Activated CD4-positive, alpha-beta T cell treated with anti-CD3 and anti-CD28 coated beads, Interleukin-2, amount 10 ng/mL, durations not matched to agents 7 days and 5 days (primary cell): Measurements from ENCODE around the gene LRRC4B. TPM values are rescaled to one million over a fixed set of nuclear protein-coding genes. Genes with fewer than 3 reads are reported as not detected.
"Not testable (repeated sequence)": the region's sequence is repeated elsewhere in the genome, so short reads cannot be mapped to it uniquely, and the experiment has no call there.

Experiments
- CTCF ChIA-PET: fragments of 350-600 bp; sonication (Branson Sonifier 250); formaldehyde crosslinking; loops from one replicate; lab custom pipeline; 2021; ENCODE audit warnings: antibody characterized with exemption; lab: Charles Lee
- POLR2A ChIA-PET: fragments of 350-600 bp; sonication (Branson Sonifier 250); formaldehyde crosslinking; loops from one replicate; lab custom pipeline; 2021; ENCODE audit warnings: antibody characterized with exemption; lab: Charles Lee
- DNase-seq: peaks from one replicate; pipeline ENCODE4 v3.0.0-alpha.2; 2020
- H3K27ac Mint-ChIP-seq: one replicate; pipeline ENCODE4 v1.8.0; 2021; ENCODE audit warnings: mild to moderate bottlenecking, moderate library complexity, mixed read lengths
- H3K27me3 Mint-ChIP-seq: one replicate; pipeline ENCODE4 v1.8.0; 2021; ENCODE audit warnings: mixed read lengths
- H3K36me3 Mint-ChIP-seq: one replicate; pipeline ENCODE4 v1.8.0; 2021; ENCODE audit warnings: low read depth, mixed read lengths
- H3K4me1 Mint-ChIP-seq: one replicate; pipeline ENCODE4 v1.8.0; 2021; ENCODE audit warnings: mixed read lengths
- H3K4me3 Mint-ChIP-seq: one replicate; pipeline ENCODE4 v1.8.0; 2021; ENCODE audit warnings: mild to moderate bottlenecking, moderate library complexity, mixed read lengths
- H3K9me3 Mint-ChIP-seq: one replicate; pipeline ENCODE4 v1.8.0; 2021; ENCODE audit warnings: mixed read lengths
- total RNA-seq, 2 experiments: library from RNA; stranded (reverse); gene quantifications; one replicate each; pipeline ENCODE4 v1.2.3, GENCODE V29; 2021

LRRC4B gene
- total RNA-seq, 2 experiments from 2014 or later, result not detected

- peaks cover 18% of the 10 kb centered on the region for H3K4me1 Mint-ChIP-seq
- POLR2A ChIA-PET, result no interaction called here
- H3K4me3 Mint-ChIP-seq, result peak overlapping the region; percentile 99
- H3K9me3 Mint-ChIP-seq, result no peaks in the 10 kb centered on the region
- CTCF ChIA-PET, result no interaction called here
- peaks cover 23% of the 10 kb centered on the region for H3K36me3 Mint-ChIP-seq
- peaks cover 2% of the 10 kb centered on the region for H3K27me3 Mint-ChIP-seq
- no peak for DNase-seq
- peak overlapping the region; percentile 96 for H3K27ac Mint-ChIP-seq
Measured at GRCh38 chr19:50476907-50477238, 91.4 kb downstream of the LRRC4B start.

- no peaks in the 10 kb centered on the region for H3K9me3 Mint-ChIP-seq
- peak within 1 kb of the TSS; percentile 96 for H3K27ac Mint-ChIP-seq
- H3K4me3 Mint-ChIP-seq, result peak within 1 kb of the TSS; percentile 99
- H3K36me3 Mint-ChIP-seq, result peaks cover 23% of the 10 kb centered on the region
- CTCF ChIA-PET, result interaction anchor here (1.5 kb wide), 1 partner anchor 119 kb away, joined by 4 read pairs; no protein-coding TSS in a partner anchor
- H3K4me1 Mint-ChIP-seq, result peaks cover 18% of the 10 kb centered on the region
- POLR2A ChIA-PET, result no interaction called here
- DNase-seq, result peak; percentile 94
- H3K27me3 Mint-ChIP-seq, result peaks cover 2% of the 10 kb centered on the region
Measured at GRCh38 chr19:50476224-50476906, 91.9 kb downstream of the LRRC4B start, which contains the start of the genes EMC10 and GARIN5A. Gene EMC10 (plus strand): TSS chr19:50476507. CDS start chr19:50476545, 38 bp downstream. Gene GARIN5A (minus strand): TSS chr19:50476848. CDS start chr19:50476388, 460 bp downstream.

GRCh38 chr19:50475736-50476223 is 92.5 kb downstream of the LRRC4B start:
- peak overlapping the region; percentile 96 for H3K27ac Mint-ChIP-seq
- peak overlapping the region; percentile 99 for H3K4me3 Mint-ChIP-seq
- no peak for DNase-seq
- ChIA-PET CTCF (interaction anchor here (1.5 kb wide), 1 partner anchor 119 kb away, joined by 4 read pairs; no protein-coding TSS in a partner anchor), POLR2A (no interaction called here)
- no peaks in the 10 kb centered on the region for H3K9me3 Mint-ChIP-seq
- H3K27me3 Mint-ChIP-seq, result peaks cover 2% of the 10 kb centered on the region
- H3K36me3 Mint-ChIP-seq, result peaks cover 17% of the 10 kb centered on the region
- peaks cover 18% of the 10 kb centered on the region for H3K4me1 Mint-ChIP-seq

- no peaks in the 10 kb centered on the region for H3K9me3 Mint-ChIP-seq
- H3K4me3 Mint-ChIP-seq, result peak overlapping the region; percentile 99
- POLR2A ChIA-PET, result interaction anchor here (0.7 kb wide), 1 partner anchor 118 kb away, joined by 4 read pairs; no protein-coding TSS in a partner anchor
- peaks cover 18% of the 10 kb centered on the region for H3K4me1 Mint-ChIP-seq
- peaks cover 17% of the 10 kb centered on the region for H3K36me3 Mint-ChIP-seq
- peak overlapping the region; percentile 96 for H3K27ac Mint-ChIP-seq
- peaks cover 2% of the 10 kb centered on the region for H3K27me3 Mint-ChIP-seq
- CTCF ChIA-PET, result interaction anchor here (1.5 to 1.7 kb wide), 3 partner anchors 15 to 118 kb away, joined by 3 to 5 read pairs (median 4); no protein-coding TSS in a partner anchor
- DNase-seq, result no peak
Measured at GRCh38 chr19:50475101-50475568, 93.1 kb downstream of the LRRC4B start.

GRCh38 chr19:50473336-50473735 is 94.9 kb downstream of the LRRC4B start:
- H3K9me3 Mint-ChIP-seq, POLR2A ChIA-PET, DNase-seq, H3K27me3 Mint-ChIP-seq, H3K27ac Mint-ChIP-seq, H3K4me3 Mint-ChIP-seq: not testable (repeated sequence)
- Mint-ChIP-seq H3K36me3 (peaks cover 11% of the 10 kb centered on the region), H3K4me1 (peaks cover 18% of the 10 kb centered on the region)
- CTCF ChIA-PET, result interaction anchor here (0.7 to 1.7 kb wide), 3 partner anchors 10 to 136 kb away, joined by 3 to 5 read pairs (median 3); no protein-coding TSS in a partner anchor

- Mint-ChIP-seq H3K4me3 (no peak overlapping the region), H3K36me3 (no peaks in the 10 kb centered on the region), H3K27me3 (peaks cover 2% of the 10 kb centered on the region), H3K27ac (no peak overlapping the region), H3K4me1 (no peaks in the 10 kb centered on the region), H3K9me3 (no peaks in the 10 kb centered on the region)
- POLR2A ChIA-PET, result no interaction called here
- no peak for DNase-seq
- CTCF ChIA-PET, result interaction anchor here (1.8 to 2.8 kb wide), 2 partner anchors 8 to 15 kb away, joined by 6 to 7 read pairs; no protein-coding TSS in a partner anchor
Measured at GRCh38 chr19:50468818-50469217, 99.4 kb downstream of the LRRC4B start.

- H3K9me3 Mint-ChIP-seq, result no peaks in the 10 kb centered on the region
Measured at GRCh38 chr19:50467566-50467965, 100.7 kb downstream of the LRRC4B start.

More at GRCh38 chr19:50467566-50467965, 100.7 kb downstream of the LRRC4B start:
- Mint-ChIP-seq H3K27me3 (peaks cover 2% of the 10 kb centered on the region), H3K27ac (no peak overlapping the region), H3K4me3 (no peak overlapping the region), H3K4me1 (no peaks in the 10 kb centered on the region), H3K36me3 (no peaks in the 10 kb centered on the region)
- ChIA-PET CTCF (no interaction called here), POLR2A (no interaction called here)
- DNase-seq, result no peak

Other genes starting within 250 kb of the LRRC4B start
- gene KCNC3, start 239.1 kb downstream of the LRRC4B start, total RNA-seq, result 1 to 10 TPM; 3.4 to 4.1 TPM
- gene NAPSA, start 202.8 kb downstream of the LRRC4B start, total RNA-seq, result 1 to 10 TPM; 1.7 to 1.9 TPM
- 10 to 100 TPM; 55.2 to 62.2 TPM for gene NR1H2, start 192.0 kb downstream of the LRRC4B start, total RNA-seq
- 100 to 1,000 TPM; 156 to 167 TPM for gene POLD1, start 184.1 kb downstream of the LRRC4B start, total RNA-seq
- gene SPIB, start 149.5 kb downstream of the LRRC4B start, total RNA-seq, result under 1 TPM; 0.48 to 0.50 TPM
- gene MYBPC2, start 135.5 kb downstream of the LRRC4B start, total RNA-seq, result not detected
- 10 to 100 TPM; 57.8 to 64.9 TPM for gene EMC10, start 91.9 kb downstream of the LRRC4B start, total RNA-seq
- not detected for gene GARIN5A, start 91.6 kb downstream of the LRRC4B start, total RNA-seq
- 10 to 100 TPM; 35.7 to 42.0 TPM for gene JOSD2, start 57.2 kb downstream of the LRRC4B start, total RNA-seq
- gene ASPDH, start 54.5 kb downstream of the LRRC4B start, total RNA-seq, result not detected
- gene SYT3, start 71.4 kb upstream of the LRRC4B start, total RNA-seq, result not detected
- not detected for gene C19orf81, start 81.0 kb upstream of the LRRC4B start, total RNA-seq
- gene SHANK1, start 151.4 kb upstream of the LRRC4B start, total RNA-seq, result not detected
- gene CLEC11A, start 154.9 kb upstream of the LRRC4B start, total RNA-seq, result 1 to 10 TPM; 1.3 to 1.5 TPM
- not detected for gene GPR32, start 202.0 kb upstream of the LRRC4B start, total RNA-seq
- not detected for gene ACP4, start 222.0 kb upstream of the LRRC4B start, total RNA-seq